Effector CD4-positive, alpha-beta T cell (primary cell): ENCODE results near the gene RAD21L1.

Experiments
- DNase-seq: peaks from one replicate; pipeline ENCODE4 v3.0.0-alpha.2; 2020

RAD21L1 gene

GRCh38 chr20:1297486-1297885 lies 71.6 kb downstream of the RAD21L1 start:
- no peak for DNase-seq

DNA sequence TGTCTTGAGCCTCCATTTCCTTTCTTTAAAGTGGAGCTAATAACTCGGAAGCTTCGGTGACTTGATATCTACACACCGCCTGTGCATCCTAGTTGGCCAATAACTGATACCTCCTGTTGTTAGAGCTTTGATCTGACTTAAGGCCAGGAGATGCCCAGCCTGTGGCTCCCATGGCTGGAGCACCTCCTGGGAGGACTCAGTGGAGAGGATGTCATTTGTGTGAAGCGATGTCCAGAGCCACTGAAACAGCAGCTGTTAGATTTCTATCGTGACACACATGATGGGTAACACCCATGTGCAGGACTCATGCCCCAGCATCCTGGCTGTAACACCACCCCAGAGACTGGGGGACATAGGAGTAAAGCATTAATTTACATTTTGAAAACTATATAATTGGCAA lies 72.3 kb downstream of the RAD21L1 start:
- DNase-seq = no peak

DNA sequence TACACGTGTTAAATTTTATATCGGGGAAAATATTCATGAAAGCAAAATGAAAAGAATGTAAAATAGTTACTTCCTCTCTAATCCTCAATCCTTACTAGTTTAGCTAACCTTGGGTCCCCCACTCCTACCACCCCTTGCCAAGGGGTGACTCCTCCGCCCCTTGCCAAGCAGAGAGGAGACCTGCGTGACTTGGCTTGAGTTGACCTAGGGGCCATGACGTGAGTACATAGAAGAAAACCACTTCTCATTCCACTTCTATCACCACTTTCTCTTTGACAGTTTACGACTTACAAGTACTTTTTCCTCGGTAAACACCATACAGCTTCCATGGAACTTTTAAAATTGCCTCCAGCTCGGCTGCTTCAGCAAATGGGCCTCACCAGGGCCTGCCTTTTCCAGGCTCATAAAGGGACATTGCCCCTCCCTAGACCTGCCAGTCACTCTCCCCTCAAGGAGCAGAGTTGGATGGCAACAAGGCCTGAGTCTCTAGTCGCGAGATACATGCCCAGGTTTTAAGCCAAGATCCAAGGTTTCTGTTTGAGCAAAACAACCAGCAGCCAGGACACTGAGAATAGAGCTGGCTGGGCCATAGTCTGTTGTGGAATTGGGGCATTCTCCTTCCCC lies 73.2 kb downstream of the RAD21L1 start:
- DNase-seq = no peak

- DNase-seq = no peak
Measured at GRCh38 chr20:1299522-1299921, 73.7 kb downstream of the RAD21L1 start.

DNA sequence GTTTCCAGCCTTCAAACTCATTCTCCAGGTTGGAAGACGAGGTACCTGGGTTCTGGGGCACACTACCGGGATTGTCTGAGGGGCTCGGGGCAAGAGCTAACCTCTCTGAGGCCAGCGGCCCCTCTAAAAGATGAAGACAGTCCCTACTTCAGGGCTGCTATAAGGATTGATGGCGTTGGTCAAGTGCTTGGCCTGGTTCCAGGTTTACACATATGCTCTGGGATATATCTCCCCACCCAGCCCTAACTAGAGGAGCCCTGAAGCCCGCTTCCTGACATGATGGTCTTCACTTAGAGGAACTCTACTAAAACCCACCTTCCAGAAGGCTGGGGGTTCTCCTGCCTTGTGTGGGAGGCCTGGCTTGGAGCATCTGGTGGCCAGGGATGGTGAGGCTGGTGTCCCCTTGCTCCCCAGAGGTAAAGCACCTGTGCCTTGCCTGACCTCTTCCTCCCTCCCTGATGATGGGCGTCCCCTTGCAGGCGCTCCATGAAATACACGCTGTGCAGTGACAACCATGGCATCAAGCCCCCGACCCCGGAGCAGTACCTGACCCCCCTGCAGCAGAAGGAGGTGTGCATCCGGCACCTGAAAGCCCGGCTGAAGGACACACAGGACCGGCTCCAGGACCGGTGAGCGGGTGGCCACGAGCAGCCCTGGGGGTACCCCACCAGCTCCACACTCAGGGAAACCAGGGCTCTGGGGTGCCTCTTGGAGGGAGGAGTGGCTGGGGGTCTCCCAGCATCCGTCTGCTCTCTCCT lies 74.4 kb downstream of the RAD21L1 start:
- DNase-seq = no peak

GRCh38 chr20:1301031-1301529 lies 75.2 kb downstream of the RAD21L1 start:
- DNase-seq = peak; percentile 19

DNA sequence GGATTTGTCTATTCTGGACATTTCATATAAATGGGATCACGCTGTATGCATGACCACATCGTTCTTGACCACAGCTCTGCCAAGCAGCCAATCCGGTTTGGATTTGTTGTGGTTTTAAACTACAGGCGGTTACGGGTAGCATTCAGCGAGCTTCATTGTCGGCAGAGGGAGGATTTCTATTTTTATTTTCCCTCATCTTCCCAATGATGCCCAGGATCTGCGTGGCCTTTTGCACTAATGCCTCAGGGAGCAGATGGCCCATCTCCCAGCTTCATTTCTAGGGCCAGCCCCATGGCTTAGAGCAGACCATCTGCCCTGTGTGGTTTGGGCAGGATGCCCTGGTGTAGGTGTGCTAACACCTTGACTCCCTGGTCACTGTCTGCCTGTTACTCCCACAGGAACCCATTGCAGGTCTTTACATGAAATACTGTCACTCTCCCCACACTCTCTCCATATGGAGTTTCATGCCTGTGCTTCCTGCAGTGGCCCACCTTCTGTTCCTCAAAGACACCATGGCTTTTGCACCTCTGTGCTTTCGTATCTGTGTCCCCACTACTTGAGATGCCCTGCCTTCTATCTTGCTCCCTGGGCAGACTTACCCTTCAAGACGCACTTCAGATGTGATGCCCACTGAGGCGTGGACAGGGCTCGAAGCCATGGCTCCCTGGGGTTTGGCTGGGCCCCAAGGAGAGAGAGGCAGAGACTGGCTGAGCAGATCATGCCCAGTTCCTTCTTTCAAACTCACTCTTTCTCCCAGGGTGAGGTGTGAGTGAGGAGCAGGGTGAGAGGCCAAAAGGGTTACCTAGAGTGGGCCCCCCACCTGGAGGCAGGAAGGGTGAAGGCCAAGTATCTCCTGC lies 77.1 kb downstream of the RAD21L1 start:
- DNase-seq = no peak

GRCh38 chr20:1304710-1305515 lies 79.1 kb downstream of the RAD21L1 start:
- DNase-seq = no peak
